Measurements from ENCODE around the gene FKBP3. TPM values are rescaled to one million over a fixed set of nuclear protein-coding genes. Genes with fewer than 3 reads are reported as not detected.
A peak's percentile ranks its signal among the peaks of the same experiment; 100 is the strongest.

The FKBP3 gene
- total RNA-seq, 4 donors from 2014 or later = 3.7 to 47.8 (median 27.7) TPM

GRCh38 chr14:45065956-45066355, 68.3 kb downstream of the FKBP3 start:
- TF ChIP-seq CTCF (IDR thresholded peaks at IDR 0.05) = no peak
- no peak for TF ChIP-seq EP300 (IDR thresholded peaks at IDR 0.05; ENCODE audit: low read depth)
- no peak for TF ChIP-seq POLR2A (IDR thresholded peaks at IDR 0.05)
- no peak for TF ChIP-seq POLR2AphosphoS5 (IDR thresholded peaks at IDR 0.05)
- no peaks in the 10 kb centered on the region for H3K27me3 ChIP-seq
- in situ Hi-C loops (cut with MboI; ENCODE audit: low pct_ligation_motif_present in 1 of 4, low pct_unique_long_range_greater_than_20kb in 1 of 4, low sequenced_read_pairs in 3 of 4) = no loop called here
- H3K36me3 ChIP-seq = peaks cover 0 to 8% (median 0%) of the 10 kb centered on the region in 4 donors
- no peak overlapping the region for H3K4me3 ChIP-seq
- intact Hi-C loops (cut with DNase I; ENCODE audit: low total_unique reads) = no loop called here
- DNase-seq = no peak
- peaks cover 0 to 11% (median 0%) of the 10 kb centered on the region in 4 donors for H3K4me1 ChIP-seq
- no peaks in the 10 kb centered on the region for H3K9me3 ChIP-seq
- WGBS, 2 donors (ENCODE audit: low coverage in 1 of 2) = 69 to 100% methylated on average over 2 of the region's 2 CpGs
- peak overlapping the region in 2 of 4 donors; percentile 20 to 21 for H3K27ac ChIP-seq

Small RNA genes lying within 50 kb of the gene (small RNA-seq; reads per million reads assigned to genes)
- gene RF00151 (0 to 0.24 (median 0) reads per million in 4 donors), gene SNORD127 (1,604 to 9,169 (median 2,542) reads per million in 4 donors)

Other genes starting within 250 kb of the FKBP3 start
- 10 to 100 TPM in 3 of 4 donors, under 1 TPM in 1; 1.00 to 22.1 (median 15.3) TPM for gene KLHL28, start 172.5 kb downstream of the FKBP3 start, total RNA-seq
- 10 to 100 TPM; 13.5 to 23.6 (median 17.9) TPM for gene TOGARAM1, start 172.3 kb downstream of the FKBP3 start, total RNA-seq
- 100 to 1,000 TPM in 1 of 4 donors, 10 to 100 TPM in 3; 13.5 to 239 (median 37.9) TPM for gene PRPF39, start 50.4 kb downstream of the FKBP3 start, total RNA-seq
- 1 to 10 TPM in 3 of 4 donors, under 1 TPM in 1; 0.75 to 6.2 (median 4.5) TPM for gene FANCM, start 1.4 kb upstream of the FKBP3 start, total RNA-seq
- 10 to 100 TPM; 23.5 to 61.7 (median 38.4) TPM for gene MIS18BP1, start 118.7 kb upstream of the FKBP3 start, total RNA-seq